Heart right ventricle (tissue), 16 donors: ENCODE data around the gene OVOL1. TPM values are rescaled to one million over a fixed set of nuclear protein-coding genes. Genes with fewer than 3 reads are reported as not detected.

Experiments used
- ATAC-seq, 8 donors: fragments of 200-7000 bp; cut with Tn5 transposase; one replicate each; pipeline ENCODE4 v1.9.1; 2020; ENCODE audit warnings: mild to moderate bottlenecking in 8 of 8, moderate library complexity in 8 of 8, moderate number of reproducible peaks in 1 of 8
- DNase-seq, 2 donors: peaks; one replicate each; pipeline ENCODE4 v3.0.0-alpha.2; 2020
- H3K27ac ChIP-seq, 10 donors: fragments of 200-600 bp; sonication (generic) in 2 of 10; one replicate each; pipeline versions ENCODE4 v1.5.0 to v1.8.0; 2020 to 2022; ENCODE audit warnings: mild to moderate bottlenecking in 3 of 10
- H3K27me3 ChIP-seq, 7 donors: fragments of 200-600 bp; one replicate each; pipeline ENCODE4 v1.8.0; 2021 to 2022; ENCODE audit warnings: mild to moderate bottlenecking in 2 of 7
- H3K36me3 ChIP-seq, 9 donors: fragments of 200-600 bp; sonication (generic) in 1 of 9; one replicate each; pipeline versions ENCODE4 v1.5.0 to v1.8.0; 2020 to 2022; ENCODE audit warnings: mild to moderate bottlenecking in 2 of 9
- H3K4me1 ChIP-seq, 9 donors: fragments of 200-600 bp; sonication (generic) in 1 of 9; one replicate each; pipeline versions ENCODE4 v1.5.0 to v1.8.0; 2020 to 2022; ENCODE audit warnings: mild to moderate bottlenecking in 4 of 9
- H3K4me3 ChIP-seq, 10 donors: fragments of 200-600 bp; sonication (generic) in 2 of 10; one replicate each; pipeline versions ENCODE4 v1.5.0 to v1.8.0; 2020 to 2022; ENCODE audit warnings: mild to moderate bottlenecking in 7 of 10, moderate library complexity in 2 of 10
- H3K9me3 ChIP-seq, 11 donors: fragments of 200-600 bp in 10 of 11; sonication (generic) in 2 of 11; one replicate each; pipeline versions ENCODE4 v1.5.0 to v1.8.0; 2013 to 2022; ENCODE audit warnings: mild to moderate bottlenecking in 2 of 11, control low read depth in 1 of 11, moderate library complexity in 1 of 11
- CTCF ChIP-seq, 9 donors: fragments of 200-600 bp; sonication (generic) in 2 of 9; IDR thresholded peaks; one replicate each; pipeline versions ENCODE4 v1.5.0 to v1.8.0; 2021 to 2022; ENCODE audit warnings: antibody characterized with exemption in 9 of 9, mild to moderate bottlenecking in 5 of 9, moderate library complexity in 1 of 9
- WGBS, 2 donors: extraction: QIAGEN DNeasy Blood & Tissue Kit; methylation state at CpG; one replicate each; pipeline ENCODE4 v1.1.7; 2013; ENCODE audit warnings: inconsistent platforms in 1 of 2; 5-methylcytosine and 5-hydroxymethylcytosine counted together
- intact Hi-C, 10 donors: fragments of 100-400 bp; cut with DNase I; formaldehyde crosslinking; loops; one replicate each; pipeline versions ENCODE4 v1.11.1 to v1.14.2; 2022
- polyA plus RNA-seq, 2 donors: library from polyadenylated mRNA; stranded (reverse); fragments of 200-250 nt; gene quantifications; one replicate each; pipeline ENCODE4 v1.2.3, GENCODE V29; 2013
- total RNA-seq, 10 donors: library from RNA; stranded (reverse); fragmentation: NEBNext Ultra II Directional in 3 of 10; extraction: Animal tissue kit (Norgen Biotek cat#: 25700) in 3 of 10; gene quantifications; one replicate each; pipeline versions ENCODE4 v1.2.1 to v1.2.4, GENCODE V29; 2021 to 2023
- donor health status: Arrhythmogenic right ventricular cardiomyopathy.
- donor health status: ischemic (EF 13 %, LVEDD 7.1; RV severe dilation, severe dysfunction).
- donor health status: healthy with polysubstance abuse.
- donor health status: DM: no; HTN: yes; CAD: no.
- donor health status: DM: no; HTN: no; CAD: no.
- donor health status: ischemic (EF 25% LVEDD 6.9; RV normal size, moderate dysfunction).
- donor health status: ischemic (EF 25% LVEDD 5.7; RV mildly dilated, moderate dysfunction).
- donor health status: healthy.
- donor health status: DM: yes; HTN: yes; CAD: no.
- donor health status: Ischemic cardiomyopathy.
- donor health status: ischemic (EF 35%, LVEDD 5.7; RV mildly dilated, moderate dysfunction).
- donor health status: nonischemic (EF 11% LVEDD 7.7; RV severe dilation, severe dysfunction).
- donor health status: DM: yes; HTN: yes; CAD: no.
- donor health status: PGD.
- donor health status: ischemic (EF 29% LVEDD 5.4; RV normal size, mild dysfunction).
- donor health status: nonischemic (EF 23%, LVEDD 6.1; RV moderate dilation, normal function).

OVOL1 gene
- total and polyA plus RNA-seq, 12 donors: not detected

GRCh38 chr11:65789230-65790103 lies 2.6 kb downstream of the OVOL1 start:
- no peak for TF ChIP-seq CTCF (IDR thresholded peaks at IDR 0.05)
- DNase-seq (no peak), ATAC-seq (no peak)
- peaks cover 25 to 73% (median 62%) of the 10 kb centered on the region in 7 donors for H3K27me3 ChIP-seq
- H3K36me3 ChIP-seq: no peaks in the 10 kb centered on the region
- H3K27ac ChIP-seq: no peak overlapping the region
- intact Hi-C loops: no loop called here
- H3K9me3 ChIP-seq: no peaks in the 10 kb centered on the region
- peaks cover 7 to 34% (median 20%) of the 10 kb centered on the region in 9 donors for H3K4me1 ChIP-seq
- WGBS, 2 donors: 76 to 78% methylated on average over 14 of the region's 14 CpGs
- no peak overlapping the region for H3K4me3 ChIP-seq

GRCh38 chr11:65790104-65790901 lies 3.4 kb downstream of the OVOL1 start:
- Histone ChIP-seq H3K4me3 (no peak overlapping the region), H3K4me1 (peaks cover 7 to 34% (median 20%) of the 10 kb centered on the region in 9 donors), H3K36me3 (no peaks in the 10 kb centered on the region), H3K27ac (no peak overlapping the region), H3K27me3 (peaks cover 25 to 72% (median 60%) of the 10 kb centered on the region in 7 donors), H3K9me3 (no peaks in the 10 kb centered on the region)
- intact Hi-C loops: no loop called here
- WGBS, 2 donors: 81 to 84% methylated on average over 13 of the region's 13 CpGs
- TF ChIP-seq CTCF (IDR thresholded peaks at IDR 0.05): no peak
- no peak for ATAC-seq
- DNase-seq: no peak

- H3K9me3 ChIP-seq: no peaks in the 10 kb centered on the region
- 86 to 92% methylated on average over 18 of the region's 18 CpGs for WGBS, 2 donors
Observed at GRCh38 chr11:65790902-65791650, 4.2 kb downstream of the OVOL1 start.

More at GRCh38 chr11:65790902-65791650, 4.2 kb downstream of the OVOL1 start:
- no peak for TF ChIP-seq CTCF (IDR thresholded peaks at IDR 0.05)
- Histone ChIP-seq H3K27ac (peak overlapping the region in 1 of 10 donors; percentile 36), H3K27me3 (peaks cover 20 to 68% (median 52%) of the 10 kb centered on the region in 7 donors), H3K4me1 (peaks cover 7 to 31% (median 19%) of the 10 kb centered on the region in 9 donors), H3K36me3 (no peaks in the 10 kb centered on the region), H3K4me3 (no peak overlapping the region)
- intact Hi-C loops: no loop called here
- DNase-seq (no peak), ATAC-seq (no peak)
